ENCODE measurements around the gene CTRL.

DNA sequence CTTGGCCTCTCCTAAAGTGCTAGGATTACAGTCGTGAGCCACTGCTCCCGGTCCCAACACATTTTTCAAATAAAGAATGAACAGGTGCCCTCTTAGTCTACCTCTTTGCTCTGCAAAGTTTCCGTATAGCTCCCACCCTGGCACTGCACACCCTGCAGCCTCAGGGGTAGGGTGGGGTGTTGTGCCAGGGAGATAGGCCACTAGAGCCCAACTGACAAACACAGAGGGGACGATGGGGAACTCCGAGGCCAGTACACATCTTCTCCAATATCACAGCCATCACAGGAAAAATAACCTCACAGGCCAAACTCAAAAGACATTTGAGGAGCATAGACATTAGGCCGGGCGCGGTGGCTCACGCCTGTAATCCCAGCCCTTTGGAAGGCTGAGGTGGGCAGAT lies 39.4 kb upstream of the CTRL start:
- TF ChIP-seq, protein P1, sequence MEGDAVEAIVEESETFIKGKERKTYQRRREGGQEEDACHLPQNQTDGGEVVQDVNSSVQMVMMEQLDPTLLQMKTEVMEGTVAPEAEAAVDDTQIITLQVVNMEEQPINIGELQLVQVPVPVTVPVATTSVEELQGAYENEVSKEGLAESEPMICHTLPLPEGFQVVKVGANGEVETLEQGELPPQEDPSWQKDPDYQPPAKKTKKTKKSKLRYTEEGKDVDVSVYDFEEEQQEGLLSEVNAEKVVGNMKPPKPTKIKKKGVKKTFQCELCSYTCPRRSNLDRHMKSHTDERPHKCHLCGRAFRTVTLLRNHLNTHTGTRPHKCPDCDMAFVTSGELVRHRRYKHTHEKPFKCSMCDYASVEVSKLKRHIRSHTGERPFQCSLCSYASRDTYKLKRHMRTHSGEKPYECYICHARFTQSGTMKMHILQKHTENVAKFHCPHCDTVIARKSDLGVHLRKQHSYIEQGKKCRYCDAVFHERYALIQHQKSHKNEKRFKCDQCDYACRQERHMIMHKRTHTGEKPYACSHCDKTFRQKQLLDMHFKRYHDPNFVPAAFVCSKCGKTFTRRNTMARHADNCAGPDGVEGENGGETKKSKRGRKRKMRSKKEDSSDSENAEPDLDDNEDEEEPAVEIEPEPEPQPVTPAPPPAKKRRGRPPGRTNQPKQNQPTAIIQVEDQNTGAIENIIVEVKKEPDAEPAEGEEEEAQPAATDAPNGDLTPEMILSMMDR (IDR thresholded peaks at IDR 0.05): no peak
- TF ChIP-seq POLR2AphosphoS5 (IDR thresholded peaks at IDR 0.05): no peak
- TF ChIP-seq POLR2A (IDR thresholded peaks at IDR 0.05): no peak

Data from prostate gland (tissue), 2 donors.